GM12878 (cell line): Measurements from ENCODE around the gene PCDH15. TPM values are rescaled to one million over a fixed set of nuclear protein-coding genes. Genes with fewer than 3 reads are reported as not detected.

Experiments used
- ATAC-seq: fragments of 200-7000 bp; cut with Tn5 transposase; 3 replicates; pipeline ENCODE4 v1.9.1; 2020; ENCODE audit warnings: mild to moderate bottlenecking, moderate library complexity
- BruUV-seq: library from RNA; stranded (reverse); fragments of 400-500 nt; replicated peaks from 2 replicates; lab custom pipeline; 2021; lab: Mats Ljungman, UMichigan
- CTCF ChIA-PET: fragments of 300-600 bp; sonication (Branson Sonifier 250); formaldehyde crosslinking; extraction: SDS; loops from one replicate; lab custom pipeline; 2021; ENCODE audit warnings: inconsistent platforms; lab: Yijun Ruan, JAX
- POLR2A ChIA-PET: fragments of 350-600 bp; formaldehyde crosslinking; extraction: SDS; loops from one replicate; lab custom pipeline; 2021; ENCODE audit warnings: inconsistent platforms; lab: Charles Lee
- RAD21 ChIA-PET: fragments of 300-600 bp; sonication (Branson Sonifier 250); formaldehyde crosslinking; loops from one replicate; lab custom pipeline; 2023; ENCODE audit warnings: antibody characterized with exemption; ENCODE audit not compliant: unreplicated experiment; lab: Charles Lee
- SMC1A ChIA-PET: fragments of 300-600 bp; sonication (Branson Sonifier 250); formaldehyde crosslinking; loops from one replicate; lab custom pipeline; 2023; ENCODE audit not compliant: unreplicated experiment, uncharacterized antibody; lab: Charles Lee
- DNase-seq: peaks from one replicate; pipeline ENCODE4 v3.0.0-alpha.2; 2011; ENCODE audit warnings: low read depth, low spot score
- FAIRE-seq: peaks from 3 replicates; lab custom pipeline; 2011; peaks lifted over from hg19 to GRCh38; lab: Jason Lieb, UNC
- H2AFZ ChIP-seq: 2 replicates; pipeline ENCODE4 v1.6.0; 2011; ENCODE audit warnings: low read depth, low read length, control low read depth; ENCODE audit not compliant: control insufficient read depth
- H3K27ac ChIP-seq: 2 replicates; pipeline ENCODE4 v1.5.1; 2011; ENCODE audit warnings: control low read depth; ENCODE audit not compliant: control insufficient read depth, insufficient read depth
- H3K27me3 ChIP-seq, 2 experiments: replicated peaks in 1 of 2; 2 replicates each; pipeline versions ENCODE4 v1.6.0 to v1.6.1; 2011; ENCODE audit warnings: low read length in 1 of 2; ENCODE audit not compliant: control insufficient read depth in 2 of 2, insufficient read depth in 2 of 2
- H3K36me3 ChIP-seq, 2 experiments: 2 replicates each; pipeline ENCODE4 v1.5.1; 2011; ENCODE audit warnings: low read length in 1 of 2; ENCODE audit not compliant: control insufficient read depth in 2 of 2, insufficient read depth in 2 of 2
- H3K4me1 ChIP-seq: 2 replicates; pipeline ENCODE4 v1.6.1; 2011; ENCODE audit warnings: mild to moderate bottlenecking, low read length, moderate library complexity, mixed read lengths; ENCODE audit not compliant: control insufficient read depth, insufficient read depth
- H3K4me2 ChIP-seq: 2 replicates; pipeline ENCODE4 v1.6.0; 2011; ENCODE audit warnings: control low read depth; ENCODE audit not compliant: control insufficient read depth, insufficient read depth
- H3K4me3 ChIP-seq: fragments of 200-600 bp; sonication (generic); 2 replicates; pipeline ENCODE4 v1.5.1; 2016
- H3K79me2 ChIP-seq: 2 replicates; pipeline ENCODE4 v1.6.0; 2011; ENCODE audit warnings: low read length; ENCODE audit not compliant: control insufficient read depth, insufficient read depth
- H3K9ac ChIP-seq: 2 replicates; pipeline ENCODE4 v1.8.0; 2011; ENCODE audit warnings: low read length, control low read depth, mixed read lengths; ENCODE audit not compliant: control insufficient read depth, insufficient read depth
- H3K9me3 ChIP-seq: replicated peaks from 3 replicates; pipeline ENCODE4 v1.5.1; 2011; ENCODE audit warnings: mild to moderate bottlenecking, low read length; ENCODE audit not compliant: control insufficient read depth, insufficient read depth
- H4K20me1 ChIP-seq: 2 replicates; pipeline ENCODE4 v1.6.0; 2011; ENCODE audit not compliant: control insufficient read depth, insufficient read depth
- ASH2L ChIP-seq: fragments of 300-600, 200-600 bp; sonication (generic); IDR thresholded peaks from 2 replicates; pipeline ENCODE4 v1.6.1; 2017; ENCODE audit warnings: low read depth, mild to moderate bottlenecking, borderline replicate concordance
- BMI1 ChIP-seq: fragments of 450-650 bp; IDR thresholded peaks from 2 replicates; pipeline ENCODE4 v1.6.1; 2016; ENCODE audit warnings: mild to moderate bottlenecking, moderate library complexity, borderline replicate concordance
- FOS ChIP-seq: IDR thresholded peaks from 3 replicates; pipeline ENCODE4 v1.6.1; 2011; ENCODE audit warnings: borderline replicate concordance; ENCODE audit not compliant: insufficient read length; ENCODE audit errors: extremely low read depth
- HCFC1 ChIP-seq: fragments of 150-350 bp; IDR thresholded peaks from 2 replicates; pipeline ENCODE4 v1.6.1; 2014; ENCODE audit warnings: low read length
- IRF3 ChIP-seq: fragments of 450-650 bp; IDR thresholded peaks from 2 replicates; pipeline ENCODE4 v1.6.1; 2014; ENCODE audit warnings: mild to moderate bottlenecking
- IRF4 ChIP-seq: IDR thresholded peaks from 2 replicates; pipeline ENCODE4 v1.6.1; 2011; ENCODE audit warnings: low read depth, low read length
- KAT2A ChIP-seq: conservative IDR thresholded peaks from 2 replicates; pipeline ENCODE4 v1.6.1; 2011; ENCODE audit warnings: low read depth, low read length; ENCODE audit not compliant: control insufficient read depth
- NRF1 ChIP-seq: conservative IDR thresholded peaks from 2 replicates; pipeline ENCODE4 v1.6.1; 2011; ENCODE audit warnings: mild to moderate bottlenecking, low read depth, low read length, improper control_type of control experiment
- SKIL ChIP-seq: fragments of 450-650 bp; IDR thresholded peaks from 2 replicates; pipeline ENCODE4 v1.6.1; 2017; ENCODE audit warnings: mild to moderate bottlenecking, low read depth, inconsistent platforms; ENCODE audit not compliant: poor library complexity, severe bottlenecking
- SPI1 ChIP-seq: IDR thresholded peaks from 2 replicates; pipeline ENCODE4 v1.6.1; 2011; ENCODE audit warnings: low read depth, mild to moderate bottlenecking, low read length, moderate library complexity, borderline replicate concordance; ENCODE audit not compliant: insufficient read depth
- SRF ChIP-seq, 2 experiments: IDR thresholded peaks; 2 replicates each; pipeline ENCODE4 v1.6.1; 2011; ENCODE audit warnings: low read depth in 2 of 2, low read length in 2 of 2, mild to moderate bottlenecking in 1 of 2, moderate library complexity in 1 of 2
- STAT1 ChIP-seq: fragments of 450-650 bp; conservative IDR thresholded peaks from 2 replicates; pipeline ENCODE4 v1.6.1; 2014; ENCODE audit warnings: antibody characterized with exemption, mild to moderate bottlenecking
- TCF3 ChIP-seq: IDR thresholded peaks from 2 replicates; pipeline ENCODE4 v1.6.1; 2012; ENCODE audit warnings: low read depth, mild to moderate bottlenecking, low read length, borderline replicate concordance; ENCODE audit not compliant: insufficient read depth
- ZNF274 ChIP-seq: IDR thresholded peaks from one replicate; pipeline ENCODE4 v1.8.0; 2011; ENCODE audit not compliant: insufficient read length, insufficient read depth
- WGBS: methylation state at CpG from one replicate; pipeline ENCODE4 v1.1.6; 2016; ENCODE audit warnings: low lambda C conversion rate; ENCODE audit not compliant: insufficient replicate concordance, insufficient coverage; ENCODE audit errors: missing lambda C conversion rate; 5-methylcytosine and 5-hydroxymethylcytosine counted together
- in situ Hi-C: fragments of 300-500 bp; cut with MboI; formaldehyde crosslinking; loops from 9 replicates; pipeline ENCODE4 v1.14.3; 2018; ENCODE audit warnings: mixed read lengths
- intact Hi-C: fragments of 100-400 bp; cut with micrococcal nuclease; formaldehyde crosslinking; loops from one replicate; pipeline ENCODE4 v1.14.2; 2022; ENCODE audit not compliant: unreplicated experiment
- polyA plus RNA-seq, 11 experiments: library from polyadenylated mRNA; depleted of rRNA in 4 of 11; unstranded in 6 of 11; stranded (reverse) in 5 of 11; fragments of >200 nt; fragmentation: Nextera tagmentation in 4 of 11; fragmentation: Illumina TruSeq in 1 of 11; extraction: Ambion mirVana in 4 of 11; extraction: Trizol in 1 of 11; gene quantifications; 1 replicate in 1 of 11; 2 replicates in 10 of 11; pipeline versions ENCODE4 v1.2.1 to v1.2.3, GENCODE V29; 2011 to 2016; ENCODE audit warnings: inconsistent platforms in 2 of 11, missing spikeins in 2 of 11, low read depth in 1 of 11
- total RNA-seq, 4 experiments: library from RNA; depleted of rRNA in 3 of 4; stranded (reverse); fragments of >200 nt in 3 of 4; fragmentation: Illumina TruSeq in 1 of 4; extraction: Trizol in 1 of 4; gene quantifications; 2 replicates each; pipeline versions ENCODE4 v1.2.1 to v1.2.3, GENCODE V29; 2013 to 2021

The PCDH15 gene
- total and polyA plus RNA-seq, 10 of the 15 experiments (the other 5 are each of a cell fraction or from before 2014, with no cell fraction given) = 0.03 to 0.52 (median 0.07) TPM; not detected in 6

- TF ChIP-seq IRF4 = no peak
These were observed 516.4 kb downstream of the PCDH15 start (continued) for GRCh38 chr10:54284526-54285193.

GRCh38 chr10:54282012-54282411 lies 519.0 kb downstream of the PCDH15 start:
- Histone ChIP-seq H3K9me3 (no peaks in the 10 kb centered on the region), H3K4me2 (no peak overlapping the region), H4K20me1 (no peaks in the 10 kb centered on the region), H3K9ac (no peak overlapping the region), H3K4me3 (no peak overlapping the region), H3K4me1 (no peaks in the 10 kb centered on the region), H3K79me2 (no peaks in the 10 kb centered on the region), H3K27me3 (no peaks in the 10 kb centered on the region), H3K27ac (no peak overlapping the region), H3K36me3 (no peaks in the 10 kb centered on the region), H2AFZ (no peak overlapping the region)
- 12% methylated on average over 2 of the region's 2 CpGs for WGBS
- ChIA-PET POLR2A (no interaction called here), RAD21 (interaction anchor here (1.3 kb wide), 1 partner anchor 148 kb away, joined by 3 read pairs; no protein-coding TSS in a partner anchor), SMC1A (interaction anchor here (0.6 to 2.3 kb wide), 3 partner anchors 57 to 394 kb away, joined by 3 to 11 read pairs (median 3); no protein-coding TSS in a partner anchor), CTCF (interaction anchor here (0.5 to 2.7 kb wide), 5 partner anchors 43 to 285 kb away, joined by 3 to 16 read pairs (median 3); no protein-coding TSS in a partner anchor)
- FAIRE-seq = no peak
- ATAC-seq = no peak
- intact Hi-C loops = no loop called here
- in situ Hi-C loops = no loop called here
- no TSS peak for BruUV-seq
- DNase-seq = no peak
- TF ChIP-seq HCFC1 (no peak), FOS (no peak), SPI1 (no peak), STAT1 (no peak), TCF3 (no peak), ZNF274 (no peak), BMI1 (no peak), NRF1 (no peak), SRF (IDR thresholded peaks at IDR 0.05; ENCODE audit: low read depth in 2 of 2, low read length in 2 of 2) (no peak), SKIL (no peak), KAT2A (no peak), ASH2L (no peak), IRF3 (no peak)
